HCT116 (cell line): ENCODE results near the gene PGM3. TPM values are rescaled to one million over a fixed set of nuclear protein-coding genes. Genes with fewer than 3 reads are reported as not detected.

Source experiments
- ATAC-seq: fragments of 200-7000 bp; cut with Tn5 transposase; 2 replicates; pipeline ENCODE4 v1.9.1; 2020; ENCODE audit warnings: mild to moderate bottlenecking, moderate library complexity
- BruUV-seq: library from RNA; stranded (reverse); fragments of 400-500 nt; replicated peaks from 2 replicates; lab custom pipeline; 2021; lab: Mats Ljungman, UMichigan
- CTCF ChIA-PET: fragments of 300-600 bp; sonication (Branson Sonifier 250); formaldehyde crosslinking; loops from one replicate; lab custom pipeline; 2021; ENCODE audit warnings: antibody characterized with exemption; lab: Charles Lee
- POLR2A ChIA-PET: fragments of 300-600, 350-600 bp; sonication (Branson Sonifier 250); formaldehyde crosslinking; loops from one replicate; lab custom pipeline; 2021; ENCODE audit warnings: antibody characterized with exemption; lab: Charles Lee
- RAD21 ChIA-PET, 2 experiments: fragments of 300-600 bp; sonication (Branson Sonifier 250); formaldehyde crosslinking; loops; one replicate each; lab custom pipeline; 2023; ENCODE audit warnings: low total read pairs in 2 of 2; ENCODE audit not compliant: uncharacterized antibody in 2 of 2, unreplicated experiment in 2 of 2, low non-redundant PET in 1 of 2; lab: Charles Lee
- DNase-seq: peaks from one replicate; pipeline ENCODE4 v3.0.0-alpha.2; 2010; ENCODE audit warnings: low read depth, low spot score
- H2AFZ ChIP-seq: fragments of 200-600 bp; shearing (Covaris generic), sonication (generic); 2 replicates; pipeline ENCODE4 v1.6.1; 2017; ENCODE audit warnings: low read depth, mixed run types, mixed read lengths, antibody characterized with exemption, low read length; ENCODE audit not compliant: poor library complexity, severe bottlenecking
- H3K27ac ChIP-seq: 2 replicates; pipeline ENCODE4 v1.5.1; 2012; ENCODE audit warnings: low read depth, low read length
- H3K27me3 ChIP-seq: fragments of 200-600 bp; sonication (generic); 2 replicates; pipeline ENCODE4 v1.6.1; 2016; ENCODE audit warnings: mixed run types, low read length, mixed read lengths; ENCODE audit not compliant: insufficient read depth
- H3K36me3 ChIP-seq, 2 experiments: fragments of 200-500 bp in 1 of 2; fragments of 200-600 bp in 1 of 2; sonication (Bioruptor generic) in 1 of 2; sonication (generic) in 1 of 2; 2 replicates each; pipeline versions ENCODE4 v1.5.1 to v1.6.1; 2014 to 2016; ENCODE audit warnings: low read length in 2 of 2, inconsistent platforms in 1 of 2, mixed read lengths in 1 of 2, mixed run types in 1 of 2; ENCODE audit not compliant: insufficient read depth in 2 of 2, control insufficient read depth in 1 of 2
- H3K4me1 ChIP-seq, 2 experiments: fragments of 200-600 bp in 1 of 2; sonication (generic) in 1 of 2; 2 replicates each; pipeline versions ENCODE4 v1.5.1 to v1.6.1; 2012 to 2017; ENCODE audit warnings: low read length in 2 of 2, inconsistent platforms in 1 of 2, mild to moderate bottlenecking in 1 of 2, mixed read lengths in 1 of 2, mixed run types in 1 of 2, moderate library complexity in 1 of 2; ENCODE audit not compliant: insufficient read depth in 2 of 2, control insufficient read depth in 1 of 2
- H3K4me2 ChIP-seq: fragments of 200-600 bp; sonication (generic); 2 replicates; pipeline ENCODE4 v1.6.1; 2017; ENCODE audit warnings: mixed run types, low read length, mixed read lengths
- H3K4me3 ChIP-seq, 2 experiments: fragments of 200-600 bp in 1 of 2; sonication (generic) in 1 of 2; replicated peaks in 1 of 2; 2 replicates each; pipeline ENCODE4 v1.5.1; 2011 to 2016; ENCODE audit warnings: low read length in 2 of 2, control low read depth in 1 of 2, low read depth in 1 of 2, mild to moderate bottlenecking in 1 of 2, mixed read lengths in 1 of 2, mixed run types in 1 of 2
- H3K79me2 ChIP-seq: fragments of 200-600 bp; sonication (generic); 2 replicates; pipeline ENCODE4 v1.6.1; 2017; ENCODE audit warnings: mild to moderate bottlenecking, mixed run types, low read length, moderate library complexity, mixed read lengths; ENCODE audit not compliant: insufficient read depth
- H3K9ac ChIP-seq: fragments of 200-600 bp; sonication (generic); 2 replicates; pipeline ENCODE4 v1.6.1; 2016; ENCODE audit warnings: low read length, mixed read lengths
- H3K9me2 ChIP-seq: fragments of 200-600 bp; sonication (generic), shearing (Covaris generic); 2 replicates; pipeline ENCODE4 v1.6.1; 2017; ENCODE audit warnings: mixed run types, mild to moderate bottlenecking, moderate library complexity; ENCODE audit not compliant: insufficient read depth
- H3K9me3 ChIP-seq, 2 experiments: fragments of 200-500 bp in 1 of 2; fragments of 200-600 bp in 1 of 2; sonication (Bioruptor generic) in 1 of 2; sonication (generic) in 1 of 2; 2 replicates each; pipeline ENCODE4 v1.6.1; 2014 to 2017; ENCODE audit warnings: low read length in 2 of 2, mixed read lengths in 2 of 2, inconsistent platforms in 1 of 2, low read depth in 1 of 2, mild to moderate bottlenecking in 1 of 2, mixed run types in 1 of 2, moderate library complexity in 1 of 2; ENCODE audit not compliant: control insufficient read depth in 1 of 2, insufficient read depth in 1 of 2
- H4K20me1 ChIP-seq: fragments of 200-600 bp; sonication (generic), shearing (Covaris generic); 2 replicates; pipeline ENCODE4 v1.6.1; 2017; ENCODE audit warnings: mixed run types, mild to moderate bottlenecking, moderate library complexity; ENCODE audit not compliant: insufficient read depth
- CEBPB ChIP-seq: IDR thresholded peaks from 2 replicates; pipeline ENCODE4 v1.6.1; 2012; ENCODE audit warnings: low read depth
- ELF1 ChIP-seq: IDR thresholded peaks from 2 replicates; pipeline ENCODE4 v1.6.1; 2012; ENCODE audit warnings: low read depth, borderline replicate concordance
- JUND ChIP-seq: IDR thresholded peaks from 2 replicates; pipeline ENCODE4 v1.6.1; 2012
- RAD21 ChIP-seq: IDR thresholded peaks from 2 replicates; pipeline ENCODE4 v1.6.1; 2012; ENCODE audit warnings: low read depth, mild to moderate bottlenecking
- SIN3A ChIP-seq: IDR thresholded peaks from 2 replicates; pipeline ENCODE4 v1.6.1; 2012; ENCODE audit warnings: low read depth
- TCF7L2 ChIP-seq: IDR thresholded peaks from 2 replicates; pipeline ENCODE4 v1.7.0; 2011; ENCODE audit warnings: borderline replicate concordance, inconsistent platforms; ENCODE audit not compliant: insufficient read depth, insufficient read length; ENCODE audit errors: extremely low read depth
- YY1 ChIP-seq: IDR thresholded peaks from 2 replicates; pipeline ENCODE4 v1.6.1; 2011; ENCODE audit warnings: low read length, low read depth, moderate library complexity, mild to moderate bottlenecking; ENCODE audit not compliant: insufficient replicate concordance; ENCODE audit errors: extremely low read depth
- ZFX ChIP-seq: fragments of 450-650 bp; IDR thresholded peaks from 2 replicates; pipeline ENCODE4 v1.6.1; 2017
- intact Hi-C: fragments of 100-400 bp; cut with micrococcal nuclease; formaldehyde crosslinking; loops from 2 replicates; pipeline ENCODE4 v1.10.0; 2022
- total RNA-seq: library from RNA; stranded (reverse); gene quantifications from one replicate; pipeline ENCODE4 v1.2.1, GENCODE V29; 2021; ENCODE audit not compliant: unreplicated experiment
- TF ChIP-seq, protein P1 (sequence below): IDR thresholded peaks from 2 replicates; pipeline ENCODE4 v1.6.1; 2011; ENCODE audit warnings: mild to moderate bottlenecking, low read length, moderate library complexity; ENCODE audit not compliant: insufficient replicate concordance; ENCODE audit errors: extremely low read depth

Gene PGM3
- total RNA-seq, 1 experiment from 2014 or later: 63.5 TPM

- Histone ChIP-seq H3K36me3 (peaks cover 27 to 35% of the 10 kb centered on the region in 2 experiments; a peak in 3 of 4 replicates), H3K27me3 (no peaks in the 10 kb centered on the region), H3K9me2 (no peaks in the 10 kb centered on the region), H3K4me1 (no peaks in the 10 kb centered on the region), H3K4me3 (no peak overlapping the region), H3K27ac (no peak overlapping the region)
- intact Hi-C loops: no loop called here
- no peak for ATAC-seq
- no peak for TF ChIP-seq SIN3A
- TF ChIP-seq, all 23 proteins: peak for 0
- no TSS peak for BruUV-seq
- ChIA-PET POLR2A (no interaction called here), CTCF (no interaction called here), RAD21 (no interaction called here)
- Histone ChIP-seq H3K9me3 (no peaks in the 10 kb centered on the region), H2AFZ (no peak overlapping the region), H3K9ac (no peak overlapping the region), H4K20me1 (no peaks in the 10 kb centered on the region), H3K4me2 (no peak overlapping the region), H3K79me2 (no peaks in the 10 kb centered on the region)
- no peak for DNase-seq
Observed at GRCh38 chr6:83180426-83180950, 12.6 kb downstream of the PGM3 start.

GRCh38 chr6:83176246-83176645, 16.8 kb downstream of the PGM3 start:
- no peaks in the 10 kb centered on the region for H3K9me2 ChIP-seq
- H3K27me3 ChIP-seq: no peaks in the 10 kb centered on the region
- H3K9ac ChIP-seq: no peak overlapping the region
- no peak overlapping the region for H3K4me2 ChIP-seq
- ChIA-PET RAD21 (no interaction called here), POLR2A (no interaction called here), CTCF (interaction anchor here (1.3 kb wide), 1 partner anchor 111 kb away, joined by 3 read pairs; no protein-coding TSS in a partner anchor)
- DNase-seq (no peak), ATAC-seq (no peak)
- H3K4me3 ChIP-seq: no peak overlapping the region
- no peak overlapping the region for H2AFZ ChIP-seq
- H3K79me2 ChIP-seq: no peaks in the 10 kb centered on the region
- no peaks in the 10 kb centered on the region for H4K20me1 ChIP-seq
- no peaks in the 10 kb centered on the region for H3K9me3 ChIP-seq
- TF ChIP-seq RAD21: no peak
- TF ChIP-seq ZFX: no peak
- no peak for TF ChIP-seq CEBPB
- no peak for TF ChIP-seq ELF1
- TF ChIP-seq, protein P1, sequence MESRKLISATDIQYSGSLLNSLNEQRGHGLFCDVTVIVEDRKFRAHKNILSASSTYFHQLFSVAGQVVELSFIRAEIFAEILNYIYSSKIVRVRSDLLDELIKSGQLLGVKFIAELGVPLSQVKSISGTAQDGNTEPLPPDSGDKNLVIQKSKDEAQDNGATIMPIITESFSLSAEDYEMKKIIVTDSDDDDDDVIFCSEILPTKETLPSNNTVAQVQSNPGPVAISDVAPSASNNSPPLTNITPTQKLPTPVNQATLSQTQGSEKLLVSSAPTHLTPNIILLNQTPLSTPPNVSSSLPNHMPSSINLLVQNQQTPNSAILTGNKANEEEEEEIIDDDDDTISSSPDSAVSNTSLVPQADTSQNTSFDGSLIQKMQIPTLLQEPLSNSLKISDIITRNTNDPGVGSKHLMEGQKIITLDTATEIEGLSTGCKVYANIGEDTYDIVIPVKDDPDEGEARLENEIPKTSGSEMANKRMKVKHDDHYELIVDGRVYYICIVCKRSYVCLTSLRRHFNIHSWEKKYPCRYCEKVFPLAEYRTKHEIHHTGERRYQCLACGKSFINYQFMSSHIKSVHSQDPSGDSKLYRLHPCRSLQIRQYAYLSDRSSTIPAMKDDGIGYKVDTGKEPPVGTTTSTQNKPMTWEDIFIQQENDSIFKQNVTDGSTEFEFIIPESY: no peak
- no peak for TF ChIP-seq JUND
- TF ChIP-seq TCF7L2: no peak
- TF ChIP-seq YY1: no peak
- intact Hi-C loops: no loop called here
- no TSS peak for BruUV-seq
- no peak overlapping the region for H3K27ac ChIP-seq
- peaks cover 27 to 39% of the 10 kb centered on the region in 2 experiments for H3K36me3 ChIP-seq
- no peaks in the 10 kb centered on the region for H3K4me1 ChIP-seq
